ENCODE results near the gene NKD1. TPM values are rescaled to one million over a fixed set of nuclear protein-coding genes. Genes with fewer than 3 reads are reported as not detected.

The NKD1 gene
- total RNA-seq, 1 experiment from 2014 or later = 11.4 TPM

DNA sequence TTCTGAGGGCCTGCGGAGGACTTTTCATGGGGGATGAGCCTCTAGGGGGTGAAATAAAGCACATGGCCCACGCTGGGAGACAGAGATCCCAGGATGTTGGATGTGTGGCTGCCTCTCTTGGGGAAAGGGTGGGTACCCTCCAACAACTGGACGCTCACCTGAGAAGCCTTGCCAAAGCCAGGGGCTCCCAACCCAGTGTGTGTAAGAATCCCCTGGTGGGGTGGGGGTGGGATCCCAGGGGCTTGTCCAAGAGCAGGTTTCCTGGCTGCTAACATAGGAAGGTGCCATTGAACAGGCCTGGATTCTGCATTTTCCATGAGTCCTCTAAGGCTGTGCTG, 132.3 kb downstream of the NKD1 start (continued):
- TF ChIP-seq, protein P1, sequence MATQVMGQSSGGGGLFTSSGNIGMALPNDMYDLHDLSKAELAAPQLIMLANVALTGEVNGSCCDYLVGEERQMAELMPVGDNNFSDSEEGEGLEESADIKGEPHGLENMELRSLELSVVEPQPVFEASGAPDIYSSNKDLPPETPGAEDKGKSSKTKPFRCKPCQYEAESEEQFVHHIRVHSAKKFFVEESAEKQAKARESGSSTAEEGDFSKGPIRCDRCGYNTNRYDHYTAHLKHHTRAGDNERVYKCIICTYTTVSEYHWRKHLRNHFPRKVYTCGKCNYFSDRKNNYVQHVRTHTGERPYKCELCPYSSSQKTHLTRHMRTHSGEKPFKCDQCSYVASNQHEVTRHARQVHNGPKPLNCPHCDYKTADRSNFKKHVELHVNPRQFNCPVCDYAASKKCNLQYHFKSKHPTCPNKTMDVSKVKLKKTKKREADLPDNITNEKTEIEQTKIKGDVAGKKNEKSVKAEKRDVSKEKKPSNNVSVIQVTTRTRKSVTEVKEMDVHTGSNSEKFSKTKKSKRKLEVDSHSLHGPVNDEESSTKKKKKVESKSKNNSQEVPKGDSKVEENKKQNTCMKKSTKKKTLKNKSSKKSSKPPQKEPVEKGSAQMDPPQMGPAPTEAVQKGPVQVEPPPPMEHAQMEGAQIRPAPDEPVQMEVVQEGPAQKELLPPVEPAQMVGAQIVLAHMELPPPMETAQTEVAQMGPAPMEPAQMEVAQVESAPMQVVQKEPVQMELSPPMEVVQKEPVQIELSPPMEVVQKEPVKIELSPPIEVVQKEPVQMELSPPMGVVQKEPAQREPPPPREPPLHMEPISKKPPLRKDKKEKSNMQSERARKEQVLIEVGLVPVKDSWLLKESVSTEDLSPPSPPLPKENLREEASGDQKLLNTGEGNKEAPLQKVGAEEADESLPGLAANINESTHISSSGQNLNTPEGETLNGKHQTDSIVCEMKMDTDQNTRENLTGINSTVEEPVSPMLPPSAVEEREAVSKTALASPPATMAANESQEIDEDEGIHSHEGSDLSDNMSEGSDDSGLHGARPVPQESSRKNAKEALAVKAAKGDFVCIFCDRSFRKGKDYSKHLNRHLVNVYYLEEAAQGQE (IDR thresholded peaks at IDR 0.05; ENCODE audit: low read depth) = no peak
- TF ChIP-seq YY1 (IDR thresholded peaks at IDR 0.05; ENCODE audit: extremely low read depth, insufficient replicate concordance, low read depth, low read length) (no peak), JUND (IDR thresholded peaks at IDR 0.05) (no peak), EZH2phosphoT487 (IDR thresholded peaks at IDR 0.05; ENCODE audit: borderline replicate concordance) (no peak), SIN3A (IDR thresholded peaks at IDR 0.05; ENCODE audit: low read depth) (no peak)
- TF ChIP-seq, protein P2, sequence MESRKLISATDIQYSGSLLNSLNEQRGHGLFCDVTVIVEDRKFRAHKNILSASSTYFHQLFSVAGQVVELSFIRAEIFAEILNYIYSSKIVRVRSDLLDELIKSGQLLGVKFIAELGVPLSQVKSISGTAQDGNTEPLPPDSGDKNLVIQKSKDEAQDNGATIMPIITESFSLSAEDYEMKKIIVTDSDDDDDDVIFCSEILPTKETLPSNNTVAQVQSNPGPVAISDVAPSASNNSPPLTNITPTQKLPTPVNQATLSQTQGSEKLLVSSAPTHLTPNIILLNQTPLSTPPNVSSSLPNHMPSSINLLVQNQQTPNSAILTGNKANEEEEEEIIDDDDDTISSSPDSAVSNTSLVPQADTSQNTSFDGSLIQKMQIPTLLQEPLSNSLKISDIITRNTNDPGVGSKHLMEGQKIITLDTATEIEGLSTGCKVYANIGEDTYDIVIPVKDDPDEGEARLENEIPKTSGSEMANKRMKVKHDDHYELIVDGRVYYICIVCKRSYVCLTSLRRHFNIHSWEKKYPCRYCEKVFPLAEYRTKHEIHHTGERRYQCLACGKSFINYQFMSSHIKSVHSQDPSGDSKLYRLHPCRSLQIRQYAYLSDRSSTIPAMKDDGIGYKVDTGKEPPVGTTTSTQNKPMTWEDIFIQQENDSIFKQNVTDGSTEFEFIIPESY (IDR thresholded peaks at IDR 0.05; ENCODE audit: extremely low read depth, insufficient replicate concordance, low read length) = no peak
- TF ChIP-seq, protein P3, sequence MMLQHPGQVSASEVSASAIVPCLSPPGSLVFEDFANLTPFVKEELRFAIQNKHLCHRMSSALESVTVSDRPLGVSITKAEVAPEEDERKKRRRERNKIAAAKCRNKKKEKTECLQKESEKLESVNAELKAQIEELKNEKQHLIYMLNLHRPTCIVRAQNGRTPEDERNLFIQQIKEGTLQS (IDR thresholded peaks at IDR 0.05) = no peak
